CD4-positive, alpha-beta T cell (primary cell): ENCODE data around the gene SLC38A10. TPM values are rescaled to one million over a fixed set of nuclear protein-coding genes. Genes with fewer than 3 reads are reported as not detected.

Source experiments
- ATAC-seq: fragments of 200-7000 bp; cut with Tn5 transposase; one replicate; pipeline ENCODE4 v1.10.0; 2022; ENCODE audit warnings: mild to moderate bottlenecking; ENCODE audit not compliant: poor library complexity
- CTCF ChIA-PET: fragments of 350-600 bp; sonication (Branson Sonifier 250); formaldehyde crosslinking; loops from one replicate; lab custom pipeline; 2021; ENCODE audit warnings: antibody characterized with exemption, inconsistent platforms; lab: Charles Lee
- POLR2A ChIA-PET: fragments of 350-600 bp; sonication (Branson Sonifier 250); formaldehyde crosslinking; loops from one replicate; lab custom pipeline; 2021; ENCODE audit warnings: antibody characterized with exemption, inconsistent platforms; lab: Charles Lee
- DNase-seq, 14 experiments: peaks; one replicate each; pipeline ENCODE4 v3.0.0-alpha.2; 2013 to 2020; ENCODE audit warnings: mixed read lengths in 2 of 14
- H3K27ac ChIP-seq, 2 donors: one replicate each; pipeline versions ENCODE4 v1.5.1 to v1.7.0; 2013; ENCODE audit warnings: low read length in 2 of 2, low read depth in 1 of 2, mild to moderate bottlenecking in 1 of 2
- H3K27me3 ChIP-seq, 2 experiments: 1 replicate in 1 of 2; 2 replicates in 1 of 2; pipeline versions ENCODE4 v1.6.1 to v1.7.0; 2013; ENCODE audit warnings: low read length in 2 of 2, control low read depth in 1 of 2, mild to moderate bottlenecking in 1 of 2, moderate library complexity in 1 of 2; ENCODE audit not compliant: insufficient read depth in 2 of 2, control insufficient read depth in 1 of 2
- H3K36me3 ChIP-seq: one replicate; pipeline ENCODE4 v1.6.1; 2013; ENCODE audit warnings: low read length, control low read depth; ENCODE audit not compliant: insufficient read depth
- H3K4me1 ChIP-seq: one replicate; pipeline ENCODE4 v1.6.1; 2013; ENCODE audit warnings: low read length, control low read depth; ENCODE audit not compliant: insufficient read depth
- H3K4me3 ChIP-seq: one replicate; pipeline ENCODE4 v1.5.1; 2013; ENCODE audit warnings: mild to moderate bottlenecking, low read length, moderate library complexity
- H3K9me3 ChIP-seq, 2 experiments: 1 replicate in 1 of 2; 2 replicates in 1 of 2; pipeline versions ENCODE4 v1.6.1 to v1.7.0; 2013; ENCODE audit warnings: low read length in 2 of 2, mild to moderate bottlenecking in 2 of 2, control low read depth in 1 of 2, moderate library complexity in 1 of 2; ENCODE audit not compliant: control insufficient read depth in 1 of 2, insufficient read depth in 1 of 2
- H3K27ac Mint-ChIP-seq: one replicate; pipeline ENCODE4 v1.8.0; 2020; ENCODE audit warnings: mixed read lengths
- H3K27me3 Mint-ChIP-seq: one replicate; pipeline ENCODE4 v1.8.0; 2021; ENCODE audit warnings: mixed read lengths
- H3K36me3 Mint-ChIP-seq: one replicate; pipeline ENCODE4 v1.8.0; 2021; ENCODE audit warnings: low read depth, mixed read lengths
- H3K4me1 Mint-ChIP-seq: one replicate; pipeline ENCODE4 v1.8.0; 2021; ENCODE audit warnings: low read depth, mixed read lengths
- H3K4me3 Mint-ChIP-seq: one replicate; pipeline ENCODE4 v1.8.0; 2020; ENCODE audit warnings: mild to moderate bottlenecking, mixed read lengths
- H3K9me3 Mint-ChIP-seq: one replicate; pipeline ENCODE4 v1.8.0; 2020; ENCODE audit warnings: mixed read lengths
- intact Hi-C, 2 experiments: fragments of 100-400 bp; cut with DNase I in 1 of 2; cut with micrococcal nuclease in 1 of 2; formaldehyde crosslinking; loops; one replicate each; pipeline versions ENCODE4 v1.15.1 to v1.9.0; 2023 to 2025; cut with DNase I, micrococcal nuclease
- total RNA-seq, 174 experiments: library from RNA in 2 of 174; stranded (reverse) in 2 of 174; gene quantifications; one replicate each; pipeline ENCODE4 v1.2.3 and lab custom pipeline; 2021 to 2026
- TF ChIP-seq, protein P1 (sequence below): fragments of 200-600 bp; IDR thresholded peaks from one replicate; pipeline ENCODE4 v1.8.0; 2022; ENCODE audit warnings: antibody characterized with exemption, mild to moderate bottlenecking

Gene SLC38A10
- total RNA-seq, 2 experiments from 2014 or later = 22.8 to 26.4 TPM

DNA sequence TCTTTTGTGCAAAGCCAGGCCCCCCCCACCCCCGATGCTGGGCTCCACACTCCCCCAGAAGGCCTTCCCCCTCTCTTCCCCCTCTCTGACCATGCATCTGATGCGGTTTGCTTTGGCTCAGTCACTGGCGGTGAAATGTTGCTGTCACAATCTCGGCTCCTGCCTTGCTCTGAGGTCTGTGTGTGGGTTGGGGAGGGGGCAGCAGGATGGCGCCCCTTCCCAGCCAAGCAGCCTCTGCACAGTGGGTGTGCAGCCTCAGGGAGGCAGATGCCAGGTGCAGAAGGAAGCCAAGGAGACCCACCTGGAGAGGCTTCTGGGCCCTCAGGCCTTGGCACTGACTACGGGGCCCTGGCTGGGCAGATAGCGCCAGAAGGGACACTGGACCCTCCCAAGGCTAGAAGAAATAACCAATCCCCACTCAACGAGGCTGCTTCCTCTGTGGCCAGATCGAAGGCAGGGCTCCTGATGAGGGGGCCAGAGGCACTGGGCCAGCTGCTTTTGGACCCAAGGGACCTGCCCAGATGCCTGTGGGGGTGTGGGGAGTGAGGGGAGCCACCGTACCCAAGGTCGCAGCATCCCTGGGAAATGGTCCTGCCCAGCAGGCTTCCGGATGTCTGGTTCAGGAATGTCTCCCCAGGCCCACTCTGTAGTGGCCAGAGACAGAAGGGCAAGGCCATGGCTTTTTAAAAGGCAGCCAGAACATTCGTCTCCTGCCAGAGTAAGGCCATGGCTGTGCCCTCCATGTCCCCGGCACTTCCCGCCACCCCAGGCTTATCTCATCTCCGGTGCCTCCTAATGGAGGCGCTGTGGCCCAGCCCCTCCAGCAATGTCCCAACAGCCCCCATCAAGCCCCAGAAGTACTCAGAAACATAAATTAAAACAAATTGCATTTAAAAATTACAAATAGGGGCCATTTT lies 43.4 kb upstream of the SLC38A10 start:
- H3K9me3 Mint-ChIP-seq = no peaks in the 10 kb centered on the region
- H3K27ac Mint-ChIP-seq = no peak overlapping the region
- peaks cover 55% of the 10 kb centered on the region for H3K27me3 Mint-ChIP-seq
- peaks cover 25% of the 10 kb centered on the region for H3K4me1 ChIP-seq
- peaks cover 7% of the 10 kb centered on the region for H3K4me1 Mint-ChIP-seq
- no peaks in the 10 kb centered on the region for H3K36me3 Mint-ChIP-seq
- no peaks in the 10 kb centered on the region for H3K36me3 ChIP-seq
- H3K9me3 ChIP-seq = peaks cover 0 to 31% of the 10 kb centered on the region in 2 experiments
- intact Hi-C loops = no loop called here
- no peak for ATAC-seq
- CTCF ChIA-PET = no interaction called here
- DNase-seq = no peak
- TF ChIP-seq, protein P1, sequence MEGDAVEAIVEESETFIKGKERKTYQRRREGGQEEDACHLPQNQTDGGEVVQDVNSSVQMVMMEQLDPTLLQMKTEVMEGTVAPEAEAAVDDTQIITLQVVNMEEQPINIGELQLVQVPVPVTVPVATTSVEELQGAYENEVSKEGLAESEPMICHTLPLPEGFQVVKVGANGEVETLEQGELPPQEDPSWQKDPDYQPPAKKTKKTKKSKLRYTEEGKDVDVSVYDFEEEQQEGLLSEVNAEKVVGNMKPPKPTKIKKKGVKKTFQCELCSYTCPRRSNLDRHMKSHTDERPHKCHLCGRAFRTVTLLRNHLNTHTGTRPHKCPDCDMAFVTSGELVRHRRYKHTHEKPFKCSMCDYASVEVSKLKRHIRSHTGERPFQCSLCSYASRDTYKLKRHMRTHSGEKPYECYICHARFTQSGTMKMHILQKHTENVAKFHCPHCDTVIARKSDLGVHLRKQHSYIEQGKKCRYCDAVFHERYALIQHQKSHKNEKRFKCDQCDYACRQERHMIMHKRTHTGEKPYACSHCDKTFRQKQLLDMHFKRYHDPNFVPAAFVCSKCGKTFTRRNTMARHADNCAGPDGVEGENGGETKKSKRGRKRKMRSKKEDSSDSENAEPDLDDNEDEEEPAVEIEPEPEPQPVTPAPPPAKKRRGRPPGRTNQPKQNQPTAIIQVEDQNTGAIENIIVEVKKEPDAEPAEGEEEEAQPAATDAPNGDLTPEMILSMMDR = no peak
- POLR2A ChIA-PET = no interaction called here
- H3K27me3 ChIP-seq = peaks cover 49 to 60% of the 10 kb centered on the region in 2 experiments
- no peak overlapping the region for H3K27ac ChIP-seq
- H3K4me3 Mint-ChIP-seq = no peak overlapping the region
- H3K4me3 ChIP-seq = no peak overlapping the region

DNA sequence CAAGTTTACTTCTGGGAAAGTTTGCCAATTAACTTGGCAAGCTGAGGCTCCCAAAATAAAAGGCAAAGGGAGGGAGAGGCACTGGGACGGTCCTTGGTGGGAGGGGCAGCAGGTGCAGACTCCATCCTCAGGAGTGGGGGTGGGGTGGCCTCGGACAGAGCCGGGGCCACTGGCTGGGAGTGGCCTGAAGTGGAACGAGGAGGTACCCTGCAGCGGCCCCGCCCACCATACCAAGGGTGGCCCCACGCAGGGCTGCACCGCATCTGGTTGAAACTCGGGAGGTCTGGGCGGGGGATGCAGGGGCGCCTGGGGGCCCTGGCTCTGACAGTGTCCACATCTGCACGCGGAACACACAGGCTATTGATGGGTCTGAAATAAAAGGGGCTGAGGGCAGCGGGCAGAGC lies 42.4 kb upstream of the SLC38A10 start:
- ATAC-seq = no peak
- H3K4me1 ChIP-seq = peaks cover 16% of the 10 kb centered on the region
- no peak for DNase-seq
- POLR2A ChIA-PET = no interaction called here
- Mint-ChIP-seq H3K27ac (no peak overlapping the region), H3K9me3 (no peaks in the 10 kb centered on the region), H3K27me3 (peaks cover 56% of the 10 kb centered on the region), H3K4me1 (no peaks in the 10 kb centered on the region), H3K36me3 (no peaks in the 10 kb centered on the region), H3K4me3 (no peak overlapping the region)
- H3K27ac ChIP-seq = no peak overlapping the region
- no peaks in the 10 kb centered on the region for H3K36me3 ChIP-seq
- peaks cover 0 to 23% of the 10 kb centered on the region in 2 experiments for H3K9me3 ChIP-seq
- TF ChIP-seq, protein P1 = no peak
- H3K27me3 ChIP-seq = peaks cover 42 to 53% of the 10 kb centered on the region in 2 experiments
- no peak overlapping the region for H3K4me3 ChIP-seq
- CTCF ChIA-PET = no interaction called here
- intact Hi-C loops = no loop called here

DNA sequence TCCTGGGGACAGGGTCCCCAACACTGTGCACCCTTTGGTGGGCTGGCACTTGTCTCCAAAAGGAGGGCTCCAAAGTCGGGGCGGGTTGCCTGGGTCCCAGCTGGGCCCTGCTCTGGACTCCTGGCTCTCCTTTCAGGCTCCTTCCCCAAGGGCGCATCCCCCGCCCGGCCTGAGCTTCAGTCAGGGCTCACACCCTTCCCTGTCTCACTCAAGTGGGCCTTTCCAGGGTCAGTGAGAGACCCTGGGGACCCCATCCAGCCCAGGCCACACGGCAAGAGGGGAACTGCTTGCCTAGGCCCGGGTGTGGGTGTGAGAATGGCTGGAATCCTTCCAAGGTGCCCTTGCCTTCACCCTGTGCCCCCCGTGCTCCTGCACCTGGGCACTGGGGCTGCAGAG lies 41.8 kb upstream of the SLC38A10 start:
- no peak overlapping the region for H3K4me3 Mint-ChIP-seq
- no peaks in the 10 kb centered on the region for H3K4me1 Mint-ChIP-seq
- no peak overlapping the region for H3K27ac Mint-ChIP-seq
- Histone ChIP-seq H3K4me3 (no peak overlapping the region), H3K36me3 (no peaks in the 10 kb centered on the region), H3K27ac (no peak overlapping the region), H3K27me3 (peaks cover 36 to 48% of the 10 kb centered on the region in 2 experiments), H3K9me3 (peaks cover 0 to 23% of the 10 kb centered on the region in 2 experiments), H3K4me1 (peaks cover 10% of the 10 kb centered on the region)
- H3K27me3 Mint-ChIP-seq = peaks cover 51% of the 10 kb centered on the region
- no peak for DNase-seq
- intact Hi-C loops = no loop called here
- ATAC-seq = no peak
- TF ChIP-seq, protein P1 = no peak
- no peaks in the 10 kb centered on the region for H3K9me3 Mint-ChIP-seq
- no peaks in the 10 kb centered on the region for H3K36me3 Mint-ChIP-seq
- POLR2A ChIA-PET = no interaction called here
- CTCF ChIA-PET = no interaction called here
